Measurements from ENCODE around the gene SLC23A3.

SLC23A3 gene

DNA sequence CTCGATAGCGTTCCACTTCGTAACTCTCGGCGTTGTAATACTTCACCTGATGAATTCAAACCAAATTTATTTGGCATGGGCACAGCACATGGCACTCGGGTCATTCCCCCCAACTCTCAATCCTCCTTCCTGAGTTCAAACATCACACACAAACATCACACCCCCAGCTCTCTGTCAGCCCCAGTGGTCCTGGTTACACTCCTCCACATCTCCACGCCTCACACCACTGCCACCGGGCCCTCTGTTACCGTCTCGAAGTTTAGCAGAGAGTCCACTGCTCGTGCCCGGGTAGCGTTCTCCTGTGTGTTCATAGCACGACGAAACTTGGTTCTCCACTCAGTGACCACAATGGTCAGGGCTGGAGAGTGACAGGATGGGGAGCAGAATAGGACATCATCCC, 44.3 kb upstream of the SLC23A3 start:
- TF ChIP-seq CTCF (IDR thresholded peaks at IDR 0.05; ENCODE audit: low read depth, low read length), result no peak
- DNase-seq (ENCODE audit: low read depth, low spot score), result no peak
- in situ Hi-C loops (cut with HindIII; ENCODE audit: low sequenced_read_pairs), result no loop called here
- H3K4me3 ChIP-seq (ENCODE audit: low read depth, low read length), result no peak overlapping the region

DNA sequence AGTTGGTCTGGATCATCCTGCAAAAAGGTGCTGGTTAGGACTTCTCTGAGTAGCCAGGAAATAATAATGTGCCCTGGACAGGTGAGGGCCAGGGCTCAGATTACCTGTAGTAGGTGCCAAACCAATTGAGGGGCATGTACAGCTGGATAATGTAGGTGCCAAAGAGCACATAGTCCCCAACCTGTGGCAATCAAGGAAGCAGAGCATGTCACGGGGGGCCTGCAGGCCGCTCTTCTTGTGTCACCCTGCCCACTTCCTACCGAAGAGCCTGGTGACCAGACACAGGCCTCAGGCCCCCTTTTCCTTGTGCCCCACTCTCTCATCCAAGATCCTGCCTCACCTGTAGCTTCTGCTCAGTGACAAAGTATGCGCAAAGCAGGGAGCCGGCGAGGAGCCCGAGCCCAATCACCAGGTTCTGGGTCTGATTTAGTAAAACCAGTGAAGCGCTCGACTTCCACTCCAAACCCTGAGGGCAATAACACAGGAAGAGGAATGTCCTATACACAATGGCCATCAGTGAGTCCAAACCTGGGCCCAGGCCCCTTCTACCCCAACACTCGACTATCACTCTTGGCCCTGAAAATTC, 43.8 kb upstream of the SLC23A3 start:
- in situ Hi-C loops (cut with HindIII; ENCODE audit: low sequenced_read_pairs), result no loop called here
- DNase-seq (ENCODE audit: low read depth, low spot score), result no peak
- no peak for TF ChIP-seq CTCF (IDR thresholded peaks at IDR 0.05; ENCODE audit: low read depth, low read length)
- no peak overlapping the region for H3K4me3 ChIP-seq (ENCODE audit: low read depth, low read length)

DNA sequence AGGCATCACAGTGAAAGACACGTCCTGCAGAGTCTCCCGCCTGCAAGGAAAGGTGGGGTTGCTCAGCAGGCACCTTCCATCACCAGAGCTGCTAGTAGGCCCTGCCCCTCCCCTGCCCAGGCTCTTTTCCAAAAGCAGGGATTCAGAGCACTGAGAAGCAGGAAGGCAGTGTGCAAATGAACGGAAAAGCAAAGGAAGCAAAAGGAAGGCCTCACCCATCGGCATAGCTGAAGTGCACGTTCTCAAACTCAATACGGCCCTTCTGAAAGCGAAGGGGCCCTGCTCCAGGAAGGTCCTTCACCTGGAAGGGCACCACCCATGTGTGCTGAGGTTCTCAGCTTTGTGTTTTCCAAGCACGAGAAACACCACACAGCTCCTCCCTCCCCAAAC, 43.2 kb upstream of the SLC23A3 start:
- in situ Hi-C loops (cut with HindIII; ENCODE audit: low sequenced_read_pairs), result no loop called here
- DNase-seq (ENCODE audit: low read depth, low spot score), result no peak
- TF ChIP-seq CTCF (IDR thresholded peaks at IDR 0.05; ENCODE audit: low read depth, low read length), result no peak
- no peak overlapping the region for H3K4me3 ChIP-seq (ENCODE audit: low read depth, low read length)

DNA sequence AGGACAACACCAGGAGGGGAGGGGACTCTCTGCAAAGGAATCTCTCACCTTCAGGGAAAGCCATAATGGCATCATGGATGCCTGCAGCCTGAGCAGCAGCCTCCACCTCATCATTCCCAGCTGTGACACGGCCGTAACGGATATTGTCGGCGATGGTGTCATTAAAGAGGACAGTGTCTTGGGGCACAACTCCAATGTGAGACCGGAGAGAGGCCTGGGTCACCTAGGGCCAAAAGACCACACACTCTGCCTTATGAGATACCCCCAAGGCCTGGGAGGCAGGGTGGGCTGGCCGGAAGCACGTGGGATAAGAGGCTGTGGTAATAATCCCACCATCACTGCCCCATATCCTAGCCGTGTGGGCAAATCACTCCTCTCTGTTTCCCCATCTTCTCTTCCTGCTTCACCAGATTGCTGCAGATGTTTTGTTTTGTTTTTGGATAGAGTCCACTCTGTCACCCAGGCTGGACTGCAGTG, 41.1 kb upstream of the SLC23A3 start:
- DNase-seq (ENCODE audit: low read depth, low spot score), result no peak
- in situ Hi-C loops (cut with HindIII; ENCODE audit: low sequenced_read_pairs), result no loop called here
- no peak for TF ChIP-seq CTCF (IDR thresholded peaks at IDR 0.05; ENCODE audit: low read depth, low read length)
- no peak overlapping the region for H3K4me3 ChIP-seq (ENCODE audit: low read depth, low read length)

GRCh38 chr2:219210196-219210885, 40.5 kb upstream of the SLC23A3 start:
- in situ Hi-C loops (cut with HindIII; ENCODE audit: low sequenced_read_pairs), result no loop called here
- H3K4me3 ChIP-seq (ENCODE audit: low read depth, low read length), result no peak overlapping the region
- no peak for TF ChIP-seq CTCF (IDR thresholded peaks at IDR 0.05; ENCODE audit: low read depth, low read length)
- no peak for DNase-seq (ENCODE audit: low read depth, low spot score)

DNA sequence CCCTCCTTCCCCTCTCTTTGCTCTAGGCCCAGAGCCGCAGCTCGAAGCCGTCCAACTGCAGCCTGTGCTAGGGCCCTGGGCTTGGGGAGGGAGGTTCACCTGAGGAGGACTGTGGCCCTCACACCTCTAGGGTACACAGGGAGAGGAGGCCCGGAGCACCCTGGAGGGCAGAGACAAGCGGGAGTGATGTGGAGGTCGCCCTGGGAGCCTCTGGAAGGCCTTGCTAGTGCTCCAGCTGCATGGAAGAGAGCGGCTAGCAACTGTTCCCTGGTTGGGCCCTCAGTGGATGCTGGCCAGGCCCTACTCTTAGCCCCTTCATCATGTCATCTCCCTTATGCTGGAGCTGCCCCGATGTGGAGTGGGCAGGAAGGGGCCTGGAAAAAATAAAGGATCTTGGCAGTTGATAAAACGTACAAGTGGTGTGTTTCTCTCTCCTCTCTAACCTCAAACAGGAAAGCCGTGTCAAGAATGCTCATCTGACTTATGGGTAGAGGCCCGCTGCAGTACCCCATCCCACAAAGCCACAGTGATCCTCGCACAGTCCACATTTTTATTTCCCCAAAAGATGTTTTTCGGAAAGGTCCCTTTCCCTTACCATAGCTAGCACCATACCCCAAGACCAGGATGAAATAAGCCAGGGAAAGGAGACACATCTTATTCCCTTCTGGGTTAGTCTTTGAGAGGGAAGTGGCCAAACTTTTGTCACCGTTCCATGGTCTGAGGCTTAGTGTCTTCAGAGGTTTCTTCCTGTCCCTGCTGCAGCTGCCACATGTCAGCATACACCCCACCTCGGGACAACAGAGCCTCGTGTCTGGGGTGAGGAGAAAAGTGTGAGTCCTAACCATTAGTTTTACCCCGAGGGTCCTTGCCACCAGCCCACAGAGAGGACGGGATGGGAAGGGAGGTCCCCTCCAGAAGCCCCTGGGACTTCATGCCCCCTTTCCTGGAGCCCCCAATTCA, 39.7 kb upstream of the SLC23A3 start:
- DNase-seq (ENCODE audit: low read depth, low spot score), result no peak
- no peak for TF ChIP-seq CTCF (IDR thresholded peaks at IDR 0.05; ENCODE audit: low read depth, low read length)
- H3K4me3 ChIP-seq (ENCODE audit: low read depth, low read length), result no peak overlapping the region
- in situ Hi-C loops (cut with HindIII; ENCODE audit: low sequenced_read_pairs), result no loop called here
